Breast epithelium (tissue), 4 donors: ENCODE results near the gene KLRF1. TPM values are rescaled to one million over a fixed set of nuclear protein-coding genes. Genes with fewer than 3 reads are reported as not detected.

Source experiments
- DNase-seq, 2 donors: peaks; one replicate each; pipeline ENCODE4 v3.0.0-alpha.2; 2019; ENCODE audit warnings: low spot score in 2 of 2
- H3K27ac ChIP-seq, 2 donors: fragments of 200-600 bp; sonication (generic) in 1 of 2; one replicate each; pipeline ENCODE4 v1.5.1; 2016 to 2019; ENCODE audit warnings: mild to moderate bottlenecking in 1 of 2
- H3K27me3 ChIP-seq, 2 donors: fragments of 200-600 bp; sonication (generic) in 1 of 2; one replicate each; pipeline versions ENCODE4 v1.5.1 to v1.6.0; 2017 to 2019; ENCODE audit warnings: control low read depth in 1 of 2, mild to moderate bottlenecking in 1 of 2
- H3K36me3 ChIP-seq: fragments of 200-600 bp; one replicate; pipeline ENCODE4 v1.5.1; 2019
- H3K4me1 ChIP-seq, 2 donors: fragments of 200-600 bp; sonication (generic); one replicate each; pipeline ENCODE4 v1.5.1; 2016 to 2019; ENCODE audit warnings: control low read depth in 1 of 2
- H3K4me3 ChIP-seq, 3 donors: fragments of 200-600 bp; sonication (generic); 1 replicate in 2 of 3; 2 replicates in 1 of 3; pipeline ENCODE4 v1.5.1; 2016 to 2019; ENCODE audit warnings: mild to moderate bottlenecking in 3 of 3, moderate library complexity in 2 of 3
- H3K9me3 ChIP-seq, 2 donors: fragments of 200-600 bp; sonication (generic) in 1 of 2; one replicate each; pipeline ENCODE4 v1.5.1; 2016 to 2019; ENCODE audit warnings: control low read depth in 1 of 2
- CTCF ChIP-seq, 3 donors: fragments of 450-650 bp; IDR thresholded peaks; one replicate each; pipeline ENCODE4 v1.5.1; 2016 to 2017; ENCODE audit warnings: antibody characterized with exemption in 3 of 3, mild to moderate bottlenecking in 3 of 3, moderate library complexity in 3 of 3
- POLR2A ChIP-seq: fragments of 450-650 bp; IDR thresholded peaks from one replicate; pipeline ENCODE4 v1.6.1; 2016; ENCODE audit warnings: antibody characterized with exemption, mild to moderate bottlenecking, moderate library complexity
- POLR2AphosphoS5 ChIP-seq, 3 donors: sonication (generic); formaldehyde crosslinking; IDR thresholded peaks; one replicate each; pipeline ENCODE4 v1.6.1; 2017; ENCODE audit warnings: antibody characterized with exemption in 3 of 3
- intact Hi-C: fragments of 100-400 bp; cut with DNase I; formaldehyde crosslinking; loops from one replicate; pipeline ENCODE4 v1.15.1; 2023; ENCODE audit warnings: low total_unique reads
- total RNA-seq, 3 donors: library from RNA; depleted of rRNA; stranded (reverse); fragments of >200 nt; gene quantifications; one replicate each; pipeline ENCODE4 v1.1.0, GENCODE V29; 2016

KLRF1 gene
- total RNA-seq, 3 donors from 2014 or later: 0.32 to 0.44 TPM; not detected in 1

- TF ChIP-seq POLR2A (no peak), POLR2AphosphoS5 (IDR thresholded peaks at IDR 0.05) (no peak), CTCF (IDR thresholded peaks at IDR 0.05) (no peak)
- no peaks in the 10 kb centered on the region for H3K36me3 ChIP-seq
- no peak overlapping the region for H3K27ac ChIP-seq
- H3K9me3 ChIP-seq: no peaks in the 10 kb centered on the region
- intact Hi-C loops: no loop called here
- H3K27me3 ChIP-seq: no peaks in the 10 kb centered on the region
- H3K4me3 ChIP-seq: no peak overlapping the region
- no peaks in the 10 kb centered on the region for H3K4me1 ChIP-seq
- DNase-seq: no peak
Observed at GRCh38 chr12:9784816-9785215, 42.5 kb upstream of the KLRF1 start.

- no peak overlapping the region for H3K4me3 ChIP-seq
- no peaks in the 10 kb centered on the region for H3K27me3 ChIP-seq
- H3K9me3 ChIP-seq: peaks cover 0 to 6% of the 10 kb centered on the region in 2 donors
- no peak for DNase-seq
- H3K36me3 ChIP-seq: no peaks in the 10 kb centered on the region
- H3K27ac ChIP-seq: no peak overlapping the region
- intact Hi-C loops: no loop called here
- H3K4me1 ChIP-seq: no peaks in the 10 kb centered on the region
- TF ChIP-seq POLR2A (no peak), POLR2AphosphoS5 (IDR thresholded peaks at IDR 0.05) (no peak), CTCF (IDR thresholded peaks at IDR 0.05) (no peak)
Observed at GRCh38 chr12:9786726-9787717, 40.3 kb upstream of the KLRF1 start.

GRCh38 chr12:9792185-9792900 is 34.9 kb upstream of the KLRF1 start:
- Histone ChIP-seq H3K9me3 (peaks cover 0 to 6% of the 10 kb centered on the region in 2 donors), H3K4me3 (no peak overlapping the region), H3K4me1 (no peaks in the 10 kb centered on the region), H3K27ac (no peak overlapping the region), H3K27me3 (no peaks in the 10 kb centered on the region), H3K36me3 (no peaks in the 10 kb centered on the region)
- TF ChIP-seq CTCF (IDR thresholded peaks at IDR 0.05) (no peak), POLR2A (no peak), POLR2AphosphoS5 (IDR thresholded peaks at IDR 0.05) (no peak)
- DNase-seq: no peak
- intact Hi-C loops: no loop called here

DNA sequence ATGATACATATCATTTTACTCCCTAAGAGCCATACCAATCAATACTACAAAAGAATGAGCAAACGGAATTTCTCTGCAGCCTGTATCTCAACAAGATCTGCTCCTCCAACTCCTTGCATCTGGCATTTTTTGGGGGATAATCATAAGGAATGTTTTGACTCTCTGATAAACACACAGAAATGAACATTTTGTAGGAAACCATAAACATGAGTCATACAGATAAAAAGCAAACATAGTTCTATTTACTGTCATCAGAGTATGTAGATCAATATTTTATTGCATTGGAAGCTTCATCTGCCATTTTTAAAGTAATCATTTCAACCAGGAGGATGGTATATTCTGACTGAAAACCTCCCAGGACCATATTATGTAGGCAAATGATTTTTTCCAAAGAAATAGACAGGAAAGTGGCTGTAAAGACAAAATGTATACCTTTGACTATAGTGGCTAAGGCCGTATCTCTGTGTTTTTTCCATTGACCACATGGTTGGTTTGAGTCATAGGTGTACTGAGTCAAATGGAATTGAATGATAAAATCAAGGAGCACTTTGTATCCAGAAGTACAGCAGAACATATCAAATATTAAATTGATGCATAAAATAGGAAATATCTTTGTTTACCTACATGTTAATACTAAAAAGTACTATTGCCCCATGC is 34.2 kb upstream of the KLRF1 start:
- Histone ChIP-seq H3K4me1 (no peaks in the 10 kb centered on the region), H3K36me3 (no peaks in the 10 kb centered on the region), H3K27ac (no peak overlapping the region), H3K4me3 (no peak overlapping the region), H3K27me3 (no peaks in the 10 kb centered on the region), H3K9me3 (peaks cover 0 to 6% of the 10 kb centered on the region in 2 donors)
- no peak for TF ChIP-seq CTCF (IDR thresholded peaks at IDR 0.05)
- no peak for TF ChIP-seq POLR2A
- TF ChIP-seq POLR2AphosphoS5 (IDR thresholded peaks at IDR 0.05): no peak
- DNase-seq: no peak
- intact Hi-C loops: no loop called here
